Suprapubic skin (tissue), 4 donors: ENCODE results near the gene AK2. TPM values are rescaled to one million over a fixed set of nuclear protein-coding genes. Genes with fewer than 3 reads are reported as not detected.

Experiments
- DNase-seq, 2 donors: peaks; one replicate each; pipeline ENCODE4 v3.0.0-alpha.2; 2019; ENCODE audit warnings: low spot score in 2 of 2
- H3K27ac ChIP-seq: fragments of 200-600 bp; sonication (generic); one replicate; pipeline ENCODE4 v1.5.1; 2019
- H3K27me3 ChIP-seq: fragments of 200-600 bp; sonication (generic); one replicate; pipeline ENCODE4 v1.5.1; 2019
- H3K36me3 ChIP-seq: fragments of 200-600 bp; sonication (generic); one replicate; pipeline ENCODE4 v1.5.1; 2019
- H3K4me1 ChIP-seq: fragments of 200-600 bp; sonication (generic); one replicate; pipeline ENCODE4 v1.5.1; 2019
- H3K4me3 ChIP-seq: fragments of 200-600 bp; sonication (generic); one replicate; pipeline ENCODE4 v1.5.1; 2019; ENCODE audit warnings: mild to moderate bottlenecking
- H3K9me3 ChIP-seq: fragments of 200-600 bp; sonication (generic); one replicate; pipeline ENCODE4 v1.5.1; 2019
- EP300 ChIP-seq: sonication (generic); formaldehyde crosslinking; IDR thresholded peaks from one replicate; pipeline ENCODE4 v1.6.1; 2017; ENCODE audit warnings: antibody characterized with exemption
- POLR2A ChIP-seq, 2 donors: fragments of 450-650 bp; IDR thresholded peaks; one replicate each; pipeline ENCODE4 v1.6.1; 2017; ENCODE audit warnings: antibody characterized with exemption in 2 of 2, mild to moderate bottlenecking in 2 of 2, moderate library complexity in 2 of 2
- POLR2AphosphoS5 ChIP-seq, 3 donors: sonication (generic); formaldehyde crosslinking; IDR thresholded peaks; one replicate each; pipeline ENCODE4 v1.6.1; 2017; ENCODE audit warnings: antibody characterized with exemption in 3 of 3
- WGBS: methylation state at CpG from one replicate; pipeline ENCODE4 v1.1.5; 2018; 5-methylcytosine and 5-hydroxymethylcytosine counted together
- total RNA-seq, 4 donors: library from RNA; depleted of rRNA; stranded (reverse); fragments of >200 nt; gene quantifications; one replicate each; pipeline ENCODE4 v1.1.0, GENCODE V29; 2016
- TF ChIP-seq, protein P1 (sequence below), 2 donors: fragments of 200-600 bp in 1 of 2; fragments of 450-650 bp in 1 of 2; sonication (generic) in 1 of 2; IDR thresholded peaks; one replicate each; pipeline ENCODE4 v1.5.1; 2016 to 2019; ENCODE audit warnings: antibody characterized with exemption in 2 of 2, mild to moderate bottlenecking in 1 of 2, moderate library complexity in 1 of 2

The AK2 gene
- total RNA-seq, 4 donors from 2014 or later, result 122 to 139 (median 125) TPM

DNA sequence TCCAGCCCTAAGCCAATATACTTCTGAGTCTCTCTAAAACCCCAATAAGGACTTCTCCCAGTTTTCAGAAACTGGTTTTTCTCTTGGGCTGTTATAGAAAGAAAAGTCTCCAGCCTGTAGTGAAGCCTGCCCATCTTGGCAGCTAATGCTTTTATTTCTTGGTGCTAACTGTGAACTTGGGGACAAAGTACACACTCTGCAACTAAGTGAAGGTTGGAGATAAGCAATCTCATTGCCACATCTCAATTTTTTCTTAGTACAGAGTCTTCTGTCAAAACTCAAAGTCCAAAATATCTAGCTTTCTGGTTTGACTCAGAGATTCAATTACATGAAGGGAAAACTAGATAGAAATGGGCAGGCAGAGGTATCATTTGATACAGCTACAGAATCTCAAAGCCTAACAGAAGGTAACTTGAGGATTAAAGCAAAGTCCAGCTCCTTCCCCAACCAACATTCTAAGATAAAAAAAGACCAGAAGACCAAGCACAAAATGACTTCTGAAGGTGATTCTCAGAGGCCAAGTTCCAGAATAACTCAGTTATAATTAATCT is 14.0 kb downstream of the AK2 start:
- H3K27ac ChIP-seq, result no peak overlapping the region
- peaks cover 66% of the 10 kb centered on the region for H3K36me3 ChIP-seq
- no peaks in the 10 kb centered on the region for H3K9me3 ChIP-seq
- H3K27me3 ChIP-seq, result no peaks in the 10 kb centered on the region
- H3K4me3 ChIP-seq, result no peak overlapping the region
- no peak for DNase-seq
- H3K4me1 ChIP-seq, result peaks cover 6% of the 10 kb centered on the region
- no peak for TF ChIP-seq POLR2AphosphoS5 (IDR thresholded peaks at IDR 0.05)
- TF ChIP-seq POLR2A (IDR thresholded peaks at IDR 0.05), result no peak
- TF ChIP-seq EP300, result no peak
- TF ChIP-seq, protein P1, sequence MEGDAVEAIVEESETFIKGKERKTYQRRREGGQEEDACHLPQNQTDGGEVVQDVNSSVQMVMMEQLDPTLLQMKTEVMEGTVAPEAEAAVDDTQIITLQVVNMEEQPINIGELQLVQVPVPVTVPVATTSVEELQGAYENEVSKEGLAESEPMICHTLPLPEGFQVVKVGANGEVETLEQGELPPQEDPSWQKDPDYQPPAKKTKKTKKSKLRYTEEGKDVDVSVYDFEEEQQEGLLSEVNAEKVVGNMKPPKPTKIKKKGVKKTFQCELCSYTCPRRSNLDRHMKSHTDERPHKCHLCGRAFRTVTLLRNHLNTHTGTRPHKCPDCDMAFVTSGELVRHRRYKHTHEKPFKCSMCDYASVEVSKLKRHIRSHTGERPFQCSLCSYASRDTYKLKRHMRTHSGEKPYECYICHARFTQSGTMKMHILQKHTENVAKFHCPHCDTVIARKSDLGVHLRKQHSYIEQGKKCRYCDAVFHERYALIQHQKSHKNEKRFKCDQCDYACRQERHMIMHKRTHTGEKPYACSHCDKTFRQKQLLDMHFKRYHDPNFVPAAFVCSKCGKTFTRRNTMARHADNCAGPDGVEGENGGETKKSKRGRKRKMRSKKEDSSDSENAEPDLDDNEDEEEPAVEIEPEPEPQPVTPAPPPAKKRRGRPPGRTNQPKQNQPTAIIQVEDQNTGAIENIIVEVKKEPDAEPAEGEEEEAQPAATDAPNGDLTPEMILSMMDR (IDR thresholded peaks at IDR 0.05), result no peak

DNA sequence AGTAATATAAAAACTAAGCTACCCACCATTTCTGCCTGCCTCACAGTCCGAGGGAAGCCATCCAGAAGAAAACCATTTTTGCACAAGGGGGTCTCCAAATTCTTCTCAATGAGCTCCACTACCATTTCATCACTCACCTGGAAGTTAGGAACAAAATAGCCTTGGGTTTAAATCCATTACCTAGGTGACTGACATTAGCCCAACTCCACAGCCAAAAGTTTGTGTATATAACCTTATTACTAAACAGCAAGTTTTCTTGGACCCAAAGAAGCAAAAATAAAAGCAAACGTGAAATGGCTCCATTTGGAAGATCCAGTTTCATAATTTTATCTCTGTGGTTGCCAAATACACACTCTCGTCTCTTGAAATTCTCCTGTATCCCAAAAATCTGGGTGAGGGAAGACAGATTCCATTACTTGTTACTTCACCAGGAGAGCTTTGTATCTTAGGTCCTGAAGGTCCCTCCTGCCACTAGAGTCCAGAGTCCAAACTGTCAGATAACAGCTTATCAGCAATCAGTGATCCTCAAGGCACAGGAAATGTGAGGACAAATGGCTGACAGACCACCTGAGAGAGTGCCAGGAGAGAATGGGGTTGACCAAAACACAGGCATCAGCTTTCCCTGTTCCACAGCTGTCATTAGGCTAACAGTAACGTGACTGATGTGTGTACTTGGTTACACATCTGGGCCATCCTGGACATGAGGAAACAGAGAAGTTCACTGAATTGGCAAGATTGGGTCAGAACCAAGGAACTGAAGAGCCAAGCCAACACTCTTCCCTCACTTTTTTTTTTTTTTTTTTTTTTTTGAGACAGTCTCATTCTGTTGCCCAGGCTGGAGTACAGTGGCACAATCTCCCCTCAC is 14.9 kb downstream of the AK2 start:
- DNase-seq, result no peak
- 89% methylated on average over 4 of the region's 4 CpGs for WGBS
- Histone ChIP-seq H3K27ac (no peak overlapping the region), H3K4me3 (no peak overlapping the region), H3K27me3 (no peaks in the 10 kb centered on the region), H3K4me1 (peaks cover 6% of the 10 kb centered on the region), H3K9me3 (no peaks in the 10 kb centered on the region), H3K36me3 (peaks cover 72% of the 10 kb centered on the region)
- TF ChIP-seq EP300 (no peak), POLR2AphosphoS5 (IDR thresholded peaks at IDR 0.05) (no peak), POLR2A (IDR thresholded peaks at IDR 0.05) (no peak)
- TF ChIP-seq, protein P1 (IDR thresholded peaks at IDR 0.05), result no peak

DNA sequence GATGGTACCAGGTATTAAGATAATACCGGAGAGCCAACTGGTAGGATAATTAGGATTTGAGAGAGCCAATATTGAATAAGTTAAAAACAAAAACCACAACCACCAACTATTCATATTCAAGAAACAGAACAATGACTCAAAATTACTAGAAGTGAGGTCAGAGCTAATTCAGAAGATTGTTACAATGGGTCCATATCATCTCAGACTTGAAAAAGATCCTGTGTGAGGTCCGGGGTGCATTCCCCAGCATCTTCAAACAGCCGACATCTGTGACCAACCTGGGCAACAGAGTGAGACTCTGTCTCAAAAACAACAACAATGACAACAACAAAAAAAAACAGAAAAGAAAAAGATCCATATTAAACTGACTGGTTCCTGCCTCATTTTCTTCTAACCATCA is 18.6 kb downstream of the AK2 start:
- peaks cover 7% of the 10 kb centered on the region for H3K4me1 ChIP-seq
- H3K36me3 ChIP-seq, result peaks cover 74% of the 10 kb centered on the region
- H3K27me3 ChIP-seq, result no peaks in the 10 kb centered on the region
- H3K9me3 ChIP-seq, result no peaks in the 10 kb centered on the region
- TF ChIP-seq, protein P1 (IDR thresholded peaks at IDR 0.05), result no peak
- TF ChIP-seq POLR2AphosphoS5 (IDR thresholded peaks at IDR 0.05) (no peak), EP300 (no peak), POLR2A (IDR thresholded peaks at IDR 0.05) (no peak)
- no peak overlapping the region for H3K4me3 ChIP-seq
- no peak for DNase-seq
- no peak overlapping the region for H3K27ac ChIP-seq
- WGBS, result 92% methylated on average over 3 of the region's 3 CpGs

DNA sequence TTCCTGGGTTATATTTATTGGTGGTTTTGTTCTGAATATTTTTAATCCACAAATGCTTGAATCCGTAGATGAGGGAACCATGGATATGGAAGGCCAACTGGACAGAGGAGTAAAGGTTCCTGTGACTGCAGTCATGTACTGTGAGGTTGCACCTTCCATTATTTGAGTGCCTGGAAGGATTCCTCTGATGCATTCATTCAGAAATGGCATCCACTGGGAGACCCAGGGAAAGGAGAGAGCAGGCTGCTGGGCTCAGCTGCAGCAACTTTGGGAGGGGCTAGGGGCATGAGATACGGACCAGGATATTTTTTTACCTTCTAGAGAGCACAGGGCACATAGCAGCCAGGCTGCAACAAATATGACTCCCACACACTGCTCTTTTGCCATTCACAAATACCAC is 19.5 kb downstream of the AK2 start:
- Histone ChIP-seq H3K27ac (no peak overlapping the region), H3K36me3 (peaks cover 74% of the 10 kb centered on the region)

DNA sequence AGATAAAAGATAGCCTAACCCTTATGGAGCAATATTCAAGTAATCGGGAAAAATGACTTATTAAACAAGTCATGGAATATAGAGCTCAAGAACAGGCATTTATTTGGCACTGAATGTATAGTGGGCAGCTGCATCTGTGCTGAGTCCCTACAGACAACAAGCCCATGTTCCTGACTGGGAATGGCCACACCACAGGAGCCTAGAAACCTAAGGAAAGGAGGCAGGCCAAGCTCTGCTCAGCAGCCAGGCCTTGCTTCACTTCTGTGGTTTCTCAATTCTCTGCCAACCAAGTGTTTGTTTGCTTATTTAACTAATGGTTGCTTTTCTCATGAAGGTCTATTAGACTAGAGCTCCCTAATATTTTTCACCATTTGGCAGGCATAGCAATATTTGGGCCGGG is 21.5 kb downstream of the AK2 start:
- H3K27me3 ChIP-seq, result no peaks in the 10 kb centered on the region
- H3K9me3 ChIP-seq, result no peaks in the 10 kb centered on the region
- peaks cover 60% of the 10 kb centered on the region for H3K36me3 ChIP-seq
- WGBS, result 91% methylated on average over 2 of the region's 2 CpGs
- H3K4me1 ChIP-seq, result peaks cover 32% of the 10 kb centered on the region
- H3K27ac ChIP-seq, result no peak overlapping the region
- TF ChIP-seq POLR2A (IDR thresholded peaks at IDR 0.05), result no peak
- TF ChIP-seq EP300, result no peak
- TF ChIP-seq POLR2AphosphoS5 (IDR thresholded peaks at IDR 0.05), result no peak
- TF ChIP-seq, protein P1 (IDR thresholded peaks at IDR 0.05), result no peak
- no peak for DNase-seq
- H3K4me3 ChIP-seq, result no peak overlapping the region

More for the DNA sequence above, 19.5 kb downstream of the AK2 start:
- H3K27me3 ChIP-seq, result no peaks in the 10 kb centered on the region
- no peak overlapping the region for H3K4me3 ChIP-seq
- TF ChIP-seq POLR2A (IDR thresholded peaks at IDR 0.05) (no peak), EP300 (no peak), POLR2AphosphoS5 (IDR thresholded peaks at IDR 0.05) (no peak)
- TF ChIP-seq, protein P1 (IDR thresholded peaks at IDR 0.05), result no peak
- peak in 1 of 2 donors; percentile 14 for DNase-seq
- 95% methylated on average over 2 of the region's 2 CpGs for whole genome bisulfite sequencing
- peaks cover 13% of the 10 kb centered on the region for H3K4me1 ChIP-seq
- H3K9me3 ChIP-seq, result no peaks in the 10 kb centered on the region
